Body of pancreas (tissue), 4 donors: ENCODE measurements around the gene RPL35. TPM values are rescaled to one million over a fixed set of nuclear protein-coding genes. Genes with fewer than 3 reads are reported as not detected.

Experiments
- ATAC-seq: fragments of 150-250 bp; one replicate; pipeline ENCODE4 v1.9.1; 2016
- DNase-seq, 4 donors: peaks; one replicate each; pipeline ENCODE4 v3.0.0-alpha.2; 2019
- H3K27ac ChIP-seq, 4 donors: fragments of 200-600 bp; sonication (generic); 1 replicate in 3 of 4; 2 replicates in 1 of 4; pipeline versions ENCODE4 v1.5.1 to v1.6.1; 2016 to 2019; ENCODE audit warnings: mild to moderate bottlenecking in 1 of 4, mixed read lengths in 1 of 4, moderate library complexity in 1 of 4
- H3K27me3 ChIP-seq, 2 donors: fragments of 200-600 bp; sonication (generic); one replicate each; pipeline ENCODE4 v1.6.0; 2016; ENCODE audit warnings: mild to moderate bottlenecking in 1 of 2
- H3K36me3 ChIP-seq, 2 donors: fragments of 200-600 bp; sonication (generic); replicated peaks in 1 of 2; 2 replicates each; pipeline ENCODE4 v1.5.1; 2016; ENCODE audit warnings: low read depth in 2 of 2; ENCODE audit not compliant: insufficient read depth in 1 of 2
- H3K4me1 ChIP-seq: fragments of 200-600 bp; sonication (generic); one replicate; pipeline ENCODE4 v1.6.0; 2016
- H3K4me3 ChIP-seq, 2 donors: fragments of 200-600 bp; sonication (generic); 1 replicate in 1 of 2; 2 replicates in 1 of 2; pipeline ENCODE4 v1.5.1; 2016 to 2019
- H3K9me3 ChIP-seq, 3 donors: fragments of 200-600 bp; sonication (generic); 1 replicate in 2 of 3; 2 replicates in 1 of 3; pipeline ENCODE4 v1.5.1; 2016
- CTCF ChIP-seq, 7 experiments: fragments of 450-650 bp in 4 of 7; fragments of 200-600 bp in 3 of 7; sonication (generic) in 3 of 7; IDR thresholded peaks; one replicate each; pipeline ENCODE4 v1.5.1; 2016 to 2019; ENCODE audit warnings: antibody characterized with exemption in 7 of 7
- POLR2A ChIP-seq, 3 donors: fragments of 450-650 bp; IDR thresholded peaks; one replicate each; pipeline ENCODE4 v1.6.1; 2016; ENCODE audit warnings: antibody characterized with exemption in 3 of 3, mild to moderate bottlenecking in 2 of 3
- WGBS, 2 donors: methylation state at CpG; one replicate each; pipeline ENCODE4 v1.1.5; 2017; 5-methylcytosine and 5-hydroxymethylcytosine counted together
- intact Hi-C: fragments of 100-400 bp; cut with DNase I; formaldehyde crosslinking; loops from one replicate; pipeline ENCODE4 v1.15.1; 2023
- total RNA-seq, 2 donors: library from RNA; depleted of rRNA; stranded (reverse); fragments of >200 nt; gene quantifications; one replicate each; pipeline ENCODE4 v1.1.0, GENCODE V29; 2016

Gene RPL35
- total RNA-seq, 2 donors from 2014 or later: 1,031 to 1,035 TPM

- H3K4me3 ChIP-seq: no peak overlapping the region
- no peak overlapping the region for H3K27ac ChIP-seq
- TF ChIP-seq POLR2A (IDR thresholded peaks at IDR 0.05) (no peak), CTCF (IDR thresholded peaks at IDR 0.05) (no peak)
- DNase-seq (no peak), ATAC-seq (no peak)
- intact Hi-C loops: no loop called here
- H3K9me3 ChIP-seq: no peaks in the 10 kb centered on the region
- H3K36me3 ChIP-seq: peaks cover 6 to 17% of the 10 kb centered on the region in 2 donors
- no peaks in the 10 kb centered on the region for H3K27me3 ChIP-seq
- peaks cover 2% of the 10 kb centered on the region for H3K4me1 ChIP-seq
- 83 to 90% methylated on average over 6 of the region's 6 CpGs for WGBS, 2 donors
Measured at GRCh38 chr9:124878518-124878917, 16.8 kb upstream of the RPL35 start.

- intact Hi-C loops: no loop called here
- H3K27me3 ChIP-seq: no peaks in the 10 kb centered on the region
- no peak overlapping the region for H3K27ac ChIP-seq
- TF ChIP-seq POLR2A (IDR thresholded peaks at IDR 0.05) (no peak), CTCF (IDR thresholded peaks at IDR 0.05) (no peak)
- no peaks in the 10 kb centered on the region for H3K9me3 ChIP-seq
- peaks cover 7% of the 10 kb centered on the region for H3K4me1 ChIP-seq
- no peak overlapping the region for H3K4me3 ChIP-seq
- peaks cover 6 to 17% of the 10 kb centered on the region in 2 donors for H3K36me3 ChIP-seq
- DNase-seq: no peak
- ATAC-seq: no peak
- 67 to 71% methylated on average over 1 of the region's 1 CpG for WGBS, 2 donors
Measured at GRCh38 chr9:124878021-124878420, 16.3 kb upstream of the RPL35 start.

- TF ChIP-seq POLR2A (IDR thresholded peaks at IDR 0.05) (no peak), CTCF (IDR thresholded peaks at IDR 0.05) (no peak)
- H3K4me1 ChIP-seq: peaks cover 15% of the 10 kb centered on the region
- H3K27me3 ChIP-seq: no peaks in the 10 kb centered on the region
- H3K9me3 ChIP-seq: no peaks in the 10 kb centered on the region
- no peak for ATAC-seq
- no peak for DNase-seq
- intact Hi-C loops: no loop called here
- H3K27ac ChIP-seq: no peak overlapping the region
- no peak overlapping the region for H3K4me3 ChIP-seq
- H3K36me3 ChIP-seq: peaks cover 6 to 16% of the 10 kb centered on the region in 2 donors
- WGBS, 2 donors: 79 to 82% methylated on average over 14 of the region's 14 CpGs
Measured at GRCh38 chr9:124877021-124877782, 15.4 kb upstream of the RPL35 start.

GRCh38 chr9:124875501-124875900 lies 13.7 kb upstream of the RPL35 start:
- Histone ChIP-seq H3K27ac (no peak overlapping the region), H3K4me1 (peaks cover 28% of the 10 kb centered on the region), H3K4me3 (no peak overlapping the region), H3K9me3 (no peaks in the 10 kb centered on the region), H3K36me3 (peaks cover 5 to 14% of the 10 kb centered on the region in 2 donors), H3K27me3 (no peaks in the 10 kb centered on the region)
- TF ChIP-seq POLR2A (IDR thresholded peaks at IDR 0.05) (no peak), CTCF (IDR thresholded peaks at IDR 0.05) (no peak)
- no peak for ATAC-seq
- intact Hi-C loops: no loop called here
- no peak for DNase-seq
- 82 to 93% methylated on average over 6 of the region's 6 CpGs for WGBS, 2 donors

GRCh38 chr9:124873664-124874063 lies 11.9 kb upstream of the RPL35 start:
- H3K9me3 ChIP-seq: no peaks in the 10 kb centered on the region
- no peak for TF ChIP-seq CTCF (IDR thresholded peaks at IDR 0.05)
- TF ChIP-seq POLR2A (IDR thresholded peaks at IDR 0.05): no peak
- H3K27ac ChIP-seq: no peak overlapping the region
- ATAC-seq (no peak), DNase-seq (no peak)
- no peaks in the 10 kb centered on the region for H3K27me3 ChIP-seq
- H3K36me3 ChIP-seq: peaks cover 0 to 8% of the 10 kb centered on the region in 2 donors
- H3K4me1 ChIP-seq: peaks cover 31% of the 10 kb centered on the region
- no peak overlapping the region for H3K4me3 ChIP-seq
- intact Hi-C loops: no loop called here
- 89 to 96% methylated on average over 14 of the region's 14 CpGs for WGBS, 2 donors
